Measurements from ENCODE around the gene LVRN. TPM values are rescaled to one million over a fixed set of nuclear protein-coding genes. Genes with fewer than 3 reads are reported as not detected.

LVRN gene
- total and polyA plus RNA-seq, 3 experiments from 2014 or later = 0.18 TPM; not detected in 2

- Mint-ChIP-seq H3K4me1 (no peaks in the 10 kb centered on the region), H3K9me3 (peaks cover 0 to 2% (median 0%) of the 10 kb centered on the region in 5 donors), H3K36me3 (no peaks in the 10 kb centered on the region), H3K4me3 (peak overlapping the region in 1 of 7 donors; percentile 41), H3K27me3 (peaks cover 6 to 14% of the 10 kb centered on the region in 2 donors), H3K27ac (no peak overlapping the region)
- H3K4me3 ChIP-seq (ENCODE audit: low read length) = no peak overlapping the region
- H3K27me3 ChIP-seq (ENCODE audit: insufficient read depth, low read length, poor library complexity, severe bottlenecking) = no peaks in the 10 kb centered on the region
- no peak overlapping the region for H3K27ac ChIP-seq (ENCODE audit: low read depth, low read length)
- POLR2A ChIA-PET = no interaction called here
- H3K36me3 ChIP-seq (ENCODE audit: insufficient read depth, low read length) = no peaks in the 10 kb centered on the region
- H3K4me1 ChIP-seq (ENCODE audit: insufficient read depth, low read length) = no peaks in the 10 kb centered on the region
- no peaks in the 10 kb centered on the region for H3K9me3 ChIP-seq (ENCODE audit: low read length)
- DNase-seq = no peak
- CTCF ChIA-PET = no interaction called here
Observed at GRCh38 chr5:115948091-115948534, 14.2 kb upstream of the LVRN start.

GRCh38 chr5:115949096-115949495, 13.2 kb upstream of the LVRN start:
- Histone ChIP-seq H3K4me1 (ENCODE audit: insufficient read depth, low read length) (no peaks in the 10 kb centered on the region), H3K36me3 (ENCODE audit: insufficient read depth, low read length) (no peaks in the 10 kb centered on the region), H3K27me3 (ENCODE audit: insufficient read depth, low read length, poor library complexity, severe bottlenecking) (no peaks in the 10 kb centered on the region), H3K4me3 (ENCODE audit: low read length) (no peak overlapping the region), H3K9me3 (ENCODE audit: low read length) (no peaks in the 10 kb centered on the region), H3K27ac (ENCODE audit: low read depth, low read length) (no peak overlapping the region)
- no peak for DNase-seq
- Mint-ChIP-seq H3K36me3 (no peaks in the 10 kb centered on the region), H3K27ac (no peak overlapping the region), H3K4me1 (no peaks in the 10 kb centered on the region), H3K27me3 (peaks cover 2 to 22% of the 10 kb centered on the region in 2 donors), H3K9me3 (no peaks in the 10 kb centered on the region), H3K4me3 (no peak overlapping the region)
- ChIA-PET POLR2A (no interaction called here), CTCF (no interaction called here)

GRCh38 chr5:115952588-115952987, 9.7 kb upstream of the LVRN start:
- no peak overlapping the region for H3K4me3 Mint-ChIP-seq
- no peak overlapping the region for H3K27ac Mint-ChIP-seq
- H3K36me3 ChIP-seq (ENCODE audit: insufficient read depth, low read length) = no peaks in the 10 kb centered on the region
- H3K4me1 Mint-ChIP-seq = no peaks in the 10 kb centered on the region
- H3K27ac ChIP-seq (ENCODE audit: low read depth, low read length) = no peak overlapping the region
- POLR2A ChIA-PET = no interaction called here
- no peaks in the 10 kb centered on the region for H3K9me3 Mint-ChIP-seq
- no peaks in the 10 kb centered on the region for H3K27me3 ChIP-seq (ENCODE audit: insufficient read depth, low read length, poor library complexity, severe bottlenecking)
- H3K9me3 ChIP-seq (ENCODE audit: low read length) = no peaks in the 10 kb centered on the region
- peaks cover 0 to 28% of the 10 kb centered on the region in 2 donors for H3K27me3 Mint-ChIP-seq
- no peak overlapping the region for H3K4me3 ChIP-seq (ENCODE audit: low read length)
- H3K4me1 ChIP-seq (ENCODE audit: insufficient read depth, low read length) = no peaks in the 10 kb centered on the region
- no peak for DNase-seq
- CTCF ChIA-PET = no interaction called here
- H3K36me3 Mint-ChIP-seq = no peaks in the 10 kb centered on the region

- Histone ChIP-seq H3K4me3 (ENCODE audit: low read length) (no peak overlapping the region), H3K36me3 (ENCODE audit: insufficient read depth, low read length) (no peaks in the 10 kb centered on the region), H3K27ac (ENCODE audit: low read depth, low read length) (no peak overlapping the region), H3K4me1 (ENCODE audit: insufficient read depth, low read length) (no peaks in the 10 kb centered on the region), H3K9me3 (ENCODE audit: low read length) (no peaks in the 10 kb centered on the region), H3K27me3 (ENCODE audit: insufficient read depth, low read length, poor library complexity, severe bottlenecking) (no peaks in the 10 kb centered on the region)
- DNase-seq = no peak
- POLR2A ChIA-PET = no interaction called here
- no peak overlapping the region for H3K27ac Mint-ChIP-seq
- H3K27me3 Mint-ChIP-seq = peaks cover 11 to 28% of the 10 kb centered on the region in 2 donors
- H3K36me3 Mint-ChIP-seq = no peaks in the 10 kb centered on the region
- peaks cover 0 to under 1% (median 0%) of the 10 kb centered on the region in 5 donors for H3K9me3 Mint-ChIP-seq
- H3K4me3 Mint-ChIP-seq = no peak overlapping the region
- no peaks in the 10 kb centered on the region for H3K4me1 Mint-ChIP-seq
- CTCF ChIA-PET = no interaction called here
Observed at GRCh38 chr5:115954144-115954543, 8.1 kb upstream of the LVRN start.

GRCh38 chr5:115956957-115957356, 5.3 kb upstream of the LVRN start:
- Histone ChIP-seq H3K4me3 (ENCODE audit: low read length) (no peak overlapping the region), H3K4me1 (ENCODE audit: insufficient read depth, low read length) (no peaks in the 10 kb centered on the region), H3K9me3 (ENCODE audit: low read length) (no peaks in the 10 kb centered on the region), H3K27ac (ENCODE audit: low read depth, low read length) (no peak overlapping the region), H3K36me3 (ENCODE audit: insufficient read depth, low read length) (no peaks in the 10 kb centered on the region), H3K27me3 (ENCODE audit: insufficient read depth, low read length, poor library complexity, severe bottlenecking) (peaks cover 9% of the 10 kb centered on the region)
- Mint-ChIP-seq H3K4me1 (peaks cover 6 to 11% (median 8%) of the 10 kb centered on the region in 3 donors), H3K9me3 (peaks cover 0 to 4% (median 0%) of the 10 kb centered on the region in 5 donors), H3K27me3 (peaks cover 24 to 28% of the 10 kb centered on the region in 2 donors), H3K27ac (no peak overlapping the region), H3K4me3 (no peak overlapping the region), H3K36me3 (no peaks in the 10 kb centered on the region)
- DNase-seq = no peak
- ChIA-PET POLR2A (no interaction called here), CTCF (no interaction called here)

GRCh38 chr5:115961381-115962238, 665 bp upstream of the LVRN start:
- Mint-ChIP-seq H3K9me3 (peaks cover 0 to 4% (median 3%) of the 10 kb centered on the region in 5 donors), H3K36me3 (no peaks in the 10 kb centered on the region), H3K4me3 (peak overlapping the region in 5 of 7 donors; percentile 9 to 63 (median 46)), H3K27me3 (peaks cover 34 to 46% of the 10 kb centered on the region in 2 donors), H3K4me1 (peaks cover 10 to 21% (median 12%) of the 10 kb centered on the region in 3 donors), H3K27ac (no peak overlapping the region)
- Histone ChIP-seq H3K27ac (ENCODE audit: low read depth, low read length) (no peak overlapping the region), H3K27me3 (ENCODE audit: insufficient read depth, low read length, poor library complexity, severe bottlenecking) (peaks cover 16% of the 10 kb centered on the region), H3K9me3 (ENCODE audit: low read length) (no peaks in the 10 kb centered on the region), H3K4me1 (ENCODE audit: insufficient read depth, low read length) (no peaks in the 10 kb centered on the region), H3K4me3 (ENCODE audit: low read length) (no peak overlapping the region), H3K36me3 (ENCODE audit: insufficient read depth, low read length) (no peaks in the 10 kb centered on the region)
- ChIA-PET CTCF (interaction anchor here (1.0 to 1.2 kb wide), 2 partner anchors 11 to 24 kb away, joined by 3 read pairs; no protein-coding TSS in a partner anchor), POLR2A (no interaction called here)
- DNase-seq = no peak

GRCh38 chr5:115962565-115963402, 509 bp downstream of the LVRN start:
- CTCF ChIA-PET = interaction anchor here (1.0 to 1.2 kb wide), 3 partner anchors 11 to 23 kb away, joined by 3 read pairs; no protein-coding TSS in a partner anchor
- peaks cover 10 to 21% (median 12%) of the 10 kb centered on the region in 3 donors for H3K4me1 Mint-ChIP-seq
- peaks cover 0 to 4% (median 3%) of the 10 kb centered on the region in 5 donors for H3K9me3 Mint-ChIP-seq
- peaks cover 41 to 47% of the 10 kb centered on the region in 2 donors for H3K27me3 Mint-ChIP-seq
- POLR2A ChIA-PET = no interaction called here
- H3K27me3 ChIP-seq (ENCODE audit: insufficient read depth, low read length, poor library complexity, severe bottlenecking) = peaks cover 16% of the 10 kb centered on the region
- H3K9me3 ChIP-seq (ENCODE audit: low read length) = no peaks in the 10 kb centered on the region
- no peak overlapping the region for H3K4me3 ChIP-seq (ENCODE audit: low read length)
- no peak overlapping the region for H3K27ac ChIP-seq (ENCODE audit: low read depth, low read length)
- no peak for DNase-seq
- H3K36me3 Mint-ChIP-seq = no peaks in the 10 kb centered on the region
- H3K4me1 ChIP-seq (ENCODE audit: insufficient read depth, low read length) = no peaks in the 10 kb centered on the region
- H3K27ac Mint-ChIP-seq = no peak overlapping the region
- no peaks in the 10 kb centered on the region for H3K36me3 ChIP-seq (ENCODE audit: insufficient read depth, low read length)
- H3K4me3 Mint-ChIP-seq = peak overlapping the region in 5 of 7 donors; percentile 40 to 63 (median 48)

- H3K36me3 Mint-ChIP-seq = no peaks in the 10 kb centered on the region
- H3K27me3 ChIP-seq (ENCODE audit: insufficient read depth, low read length, poor library complexity, severe bottlenecking) = peaks cover 16% of the 10 kb centered on the region
Observed at GRCh38 chr5:115963566-115963965, 1.3 kb downstream of the LVRN start.

More at GRCh38 chr5:115963566-115963965, 1.3 kb downstream of the LVRN start:
- Histone ChIP-seq H3K4me3 (ENCODE audit: low read length) (no peak overlapping the region), H3K4me1 (ENCODE audit: insufficient read depth, low read length) (no peaks in the 10 kb centered on the region), H3K27ac (ENCODE audit: low read depth, low read length) (no peak overlapping the region), H3K9me3 (ENCODE audit: low read length) (no peaks in the 10 kb centered on the region), H3K36me3 (ENCODE audit: insufficient read depth, low read length) (no peaks in the 10 kb centered on the region)
- Mint-ChIP-seq H3K4me3 (peak overlapping the region in 4 of 7 donors; percentile 16 to 74 (median 38)), H3K4me1 (peaks cover 10 to 21% (median 12%) of the 10 kb centered on the region in 3 donors), H3K27ac (peak overlapping the region in 1 of 8 donors; percentile 94), H3K27me3 (peaks cover 43 to 48% of the 10 kb centered on the region in 2 donors), H3K9me3 (peaks cover 0 to 4% (median 3%) of the 10 kb centered on the region in 5 donors)
- CTCF ChIA-PET = interaction anchor here (1.2 kb wide), 1 partner anchor 10 kb away, joined by 3 read pairs; no protein-coding TSS in a partner anchor
- DNase-seq = no peak
- POLR2A ChIA-PET = no interaction called here

Measured in CD8-positive, alpha-beta memory T cell (primary cell).